ENCODE data around the gene SMURF1. TPM values are rescaled to one million over a fixed set of nuclear protein-coding genes. Genes with fewer than 3 reads are reported as not detected.

The SMURF1 gene
- total RNA-seq, 1 donor from 2014 or later, result 44.7 TPM

DNA sequence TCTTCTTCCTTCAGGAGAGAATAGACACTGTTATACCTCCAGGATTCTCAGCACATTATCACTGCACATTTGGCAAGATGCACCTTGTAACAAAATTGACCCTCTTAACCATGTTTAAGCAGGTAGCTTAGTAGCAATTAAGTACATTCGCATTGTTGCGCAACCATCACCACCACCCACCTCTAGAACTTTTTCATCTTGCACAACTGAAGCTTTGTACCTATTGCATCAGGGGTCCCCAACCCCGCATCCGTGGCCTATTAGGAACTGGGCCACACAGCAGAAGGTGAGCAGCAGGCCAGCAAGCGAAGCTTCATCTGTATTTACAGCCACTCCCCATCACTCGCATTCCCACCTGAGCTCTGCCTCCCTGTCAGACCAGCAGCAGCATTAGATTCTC, 29.9 kb upstream of the SMURF1 start:
- Histone ChIP-seq H4K20me1 (ENCODE audit: insufficient read depth, low read length) (no peaks in the 10 kb centered on the region), H3K27ac (ENCODE audit: low read depth, low read length) (no peak overlapping the region), H3K79me2 (ENCODE audit: insufficient read depth, low read length) (no peaks in the 10 kb centered on the region), H3K4me2 (ENCODE audit: low read length) (no peak overlapping the region), H3K4me3 (ENCODE audit: insufficient read depth, low read depth, low read length) (no peak overlapping the region), H3K27me3 (ENCODE audit: insufficient read depth, low read length) (peaks cover 5% of the 10 kb centered on the region), H3K4me1 (ENCODE audit: insufficient read depth, low read length) (no peaks in the 10 kb centered on the region), H2AFZ (ENCODE audit: low read depth, low read length) (no peak overlapping the region), H3K36me3 (ENCODE audit: insufficient read depth, low read length) (no peaks in the 10 kb centered on the region), H3K9ac (ENCODE audit: low read length) (no peak overlapping the region), H3K9me3 (ENCODE audit: insufficient read depth, low read depth, low read length) (no peaks in the 10 kb centered on the region)
- Mint-ChIP-seq H3K27me3 (ENCODE audit: low read depth, unreplicated experiment) (peaks cover 19% of the 10 kb centered on the region), H3K36me3 (ENCODE audit: low read depth, unreplicated experiment) (no peaks in the 10 kb centered on the region), H3K9me3 (ENCODE audit: unreplicated experiment) (peaks cover 3% of the 10 kb centered on the region), H3K4me3 (ENCODE audit: unreplicated experiment) (no peak overlapping the region), H3K27ac (ENCODE audit: unreplicated experiment) (no peak overlapping the region), H3K4me1 (ENCODE audit: low read depth, unreplicated experiment) (no peaks in the 10 kb centered on the region)
- no peak for TF ChIP-seq EZH2 (IDR thresholded peaks at IDR 0.05; ENCODE audit: insufficient read depth, low read length)
- TF ChIP-seq, protein P1, sequence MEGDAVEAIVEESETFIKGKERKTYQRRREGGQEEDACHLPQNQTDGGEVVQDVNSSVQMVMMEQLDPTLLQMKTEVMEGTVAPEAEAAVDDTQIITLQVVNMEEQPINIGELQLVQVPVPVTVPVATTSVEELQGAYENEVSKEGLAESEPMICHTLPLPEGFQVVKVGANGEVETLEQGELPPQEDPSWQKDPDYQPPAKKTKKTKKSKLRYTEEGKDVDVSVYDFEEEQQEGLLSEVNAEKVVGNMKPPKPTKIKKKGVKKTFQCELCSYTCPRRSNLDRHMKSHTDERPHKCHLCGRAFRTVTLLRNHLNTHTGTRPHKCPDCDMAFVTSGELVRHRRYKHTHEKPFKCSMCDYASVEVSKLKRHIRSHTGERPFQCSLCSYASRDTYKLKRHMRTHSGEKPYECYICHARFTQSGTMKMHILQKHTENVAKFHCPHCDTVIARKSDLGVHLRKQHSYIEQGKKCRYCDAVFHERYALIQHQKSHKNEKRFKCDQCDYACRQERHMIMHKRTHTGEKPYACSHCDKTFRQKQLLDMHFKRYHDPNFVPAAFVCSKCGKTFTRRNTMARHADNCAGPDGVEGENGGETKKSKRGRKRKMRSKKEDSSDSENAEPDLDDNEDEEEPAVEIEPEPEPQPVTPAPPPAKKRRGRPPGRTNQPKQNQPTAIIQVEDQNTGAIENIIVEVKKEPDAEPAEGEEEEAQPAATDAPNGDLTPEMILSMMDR (IDR thresholded peaks at IDR 0.05; ENCODE audit: insufficient read depth, low read depth, low read length), result no peak
- no peak for FAIRE-seq
- no peak for DNase-seq (ENCODE audit: low read depth)

DNA sequence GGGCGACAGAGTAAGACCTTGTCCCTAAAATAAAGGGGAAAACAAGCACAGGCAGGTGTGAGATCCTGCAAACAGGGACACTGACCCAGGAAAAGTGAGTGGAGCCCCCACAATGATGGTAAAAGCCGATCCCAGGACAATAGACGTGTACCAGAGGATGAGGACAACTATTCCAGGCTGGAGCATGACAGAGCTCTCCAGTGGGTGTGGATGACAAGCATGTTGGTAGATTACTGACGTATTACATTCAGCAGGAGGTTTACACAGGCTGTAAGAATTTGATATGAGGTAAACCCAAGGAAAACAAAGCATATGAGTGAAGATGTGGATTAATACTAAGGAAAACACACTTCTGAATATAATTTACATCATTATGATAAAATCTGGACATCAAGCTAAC, 27.8 kb upstream of the SMURF1 start:
- H3K27ac Mint-ChIP-seq (ENCODE audit: unreplicated experiment), result no peak overlapping the region
- no peaks in the 10 kb centered on the region for H3K36me3 Mint-ChIP-seq (ENCODE audit: low read depth, unreplicated experiment)
- Histone ChIP-seq H3K4me3 (ENCODE audit: insufficient read depth, low read depth, low read length) (no peak overlapping the region), H3K79me2 (ENCODE audit: insufficient read depth, low read length) (no peaks in the 10 kb centered on the region), H3K9ac (ENCODE audit: low read length) (no peak overlapping the region), H3K27ac (ENCODE audit: low read depth, low read length) (no peak overlapping the region), H4K20me1 (ENCODE audit: insufficient read depth, low read length) (no peaks in the 10 kb centered on the region), H3K36me3 (ENCODE audit: insufficient read depth, low read length) (no peaks in the 10 kb centered on the region), H3K4me1 (ENCODE audit: insufficient read depth, low read length) (no peaks in the 10 kb centered on the region), H3K4me2 (ENCODE audit: low read length) (no peak overlapping the region), H3K9me3 (ENCODE audit: insufficient read depth, low read depth, low read length) (no peaks in the 10 kb centered on the region), H3K27me3 (ENCODE audit: insufficient read depth, low read length) (peaks cover 5% of the 10 kb centered on the region), H2AFZ (ENCODE audit: low read depth, low read length) (no peak overlapping the region)
- no peak overlapping the region for H3K4me3 Mint-ChIP-seq (ENCODE audit: unreplicated experiment)
- H3K9me3 Mint-ChIP-seq (ENCODE audit: unreplicated experiment), result peaks cover 1% of the 10 kb centered on the region
- no peaks in the 10 kb centered on the region for H3K4me1 Mint-ChIP-seq (ENCODE audit: low read depth, unreplicated experiment)
- FAIRE-seq (no peak), DNase-seq (ENCODE audit: low read depth) (peak; percentile 24)
- peaks cover 12% of the 10 kb centered on the region for H3K27me3 Mint-ChIP-seq (ENCODE audit: low read depth, unreplicated experiment)
- TF ChIP-seq EZH2 (IDR thresholded peaks at IDR 0.05; ENCODE audit: insufficient read depth, low read length), result no peak
- TF ChIP-seq, protein P1 (IDR thresholded peaks at IDR 0.05; ENCODE audit: insufficient read depth, low read depth, low read length), result no peak

DNA sequence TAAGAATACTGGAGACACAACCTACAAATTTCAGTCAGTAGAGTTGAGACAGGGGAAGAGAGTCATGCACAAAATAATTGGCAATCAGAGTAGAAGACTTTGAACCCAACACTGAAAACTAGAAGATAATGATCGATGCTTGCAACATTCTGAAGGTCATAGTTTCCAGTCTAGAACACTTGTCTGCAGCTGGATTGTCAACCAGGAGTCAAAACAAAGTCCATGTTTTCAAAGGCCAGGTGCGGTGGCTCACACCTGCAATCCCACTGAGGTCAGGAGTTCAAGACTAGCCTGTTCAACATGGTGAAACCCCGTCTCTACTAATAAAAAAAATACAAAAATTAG, 26.8 kb upstream of the SMURF1 start:
- H3K4me2 ChIP-seq (ENCODE audit: low read length), result no peak overlapping the region
- peaks cover 12% of the 10 kb centered on the region for H3K27me3 Mint-ChIP-seq (ENCODE audit: low read depth, unreplicated experiment)
- FAIRE-seq (no peak), DNase-seq (ENCODE audit: low read depth) (no peak)
- peaks cover 5% of the 10 kb centered on the region for H3K27me3 ChIP-seq (ENCODE audit: insufficient read depth, low read length)
- H3K36me3 ChIP-seq (ENCODE audit: insufficient read depth, low read length), result no peaks in the 10 kb centered on the region
- H3K9me3 Mint-ChIP-seq (ENCODE audit: unreplicated experiment), result peaks cover 1% of the 10 kb centered on the region
- no peak overlapping the region for H3K27ac ChIP-seq (ENCODE audit: low read depth, low read length)
- H3K4me3 Mint-ChIP-seq (ENCODE audit: unreplicated experiment), result no peak overlapping the region
- H3K9ac ChIP-seq (ENCODE audit: low read length), result no peak overlapping the region
- H3K4me1 Mint-ChIP-seq (ENCODE audit: low read depth, unreplicated experiment), result no peaks in the 10 kb centered on the region
- H3K4me3 ChIP-seq (ENCODE audit: insufficient read depth, low read depth, low read length), result no peak overlapping the region
- H3K9me3 ChIP-seq (ENCODE audit: insufficient read depth, low read depth, low read length), result no peaks in the 10 kb centered on the region
- H3K36me3 Mint-ChIP-seq (ENCODE audit: low read depth, unreplicated experiment), result no peaks in the 10 kb centered on the region
- TF ChIP-seq, protein P1 (IDR thresholded peaks at IDR 0.05; ENCODE audit: insufficient read depth, low read depth, low read length), result no peak
- TF ChIP-seq EZH2 (IDR thresholded peaks at IDR 0.05; ENCODE audit: insufficient read depth, low read length), result no peak
- no peak overlapping the region for H3K27ac Mint-ChIP-seq (ENCODE audit: unreplicated experiment)
- H4K20me1 ChIP-seq (ENCODE audit: insufficient read depth, low read length), result no peaks in the 10 kb centered on the region
- H3K4me1 ChIP-seq (ENCODE audit: insufficient read depth, low read length), result no peaks in the 10 kb centered on the region
- H2AFZ ChIP-seq (ENCODE audit: low read depth, low read length), result no peak overlapping the region
- H3K79me2 ChIP-seq (ENCODE audit: insufficient read depth, low read length), result no peaks in the 10 kb centered on the region
